ENCODE data around the gene ZDHHC14.
"Not testable (repeated sequence)": the region's sequence is repeated elsewhere in the genome, so short reads cannot be mapped to it uniquely, and the experiment has no call there.

Gene ZDHHC14

GRCh38 chr6:157709555-157709954 lies 328.6 kb downstream of the ZDHHC14 start:
- DNase-seq, result no peak

- no peak for DNase-seq
Measured at GRCh38 chr6:157710604-157711003, 329.6 kb downstream of the ZDHHC14 start.

GRCh38 chr6:157711060-157711459 lies 330.1 kb downstream of the ZDHHC14 start:
- DNase-seq, result no peak

- no peak for DNase-seq
Measured at GRCh38 chr6:157712585-157713295, 331.8 kb downstream of the ZDHHC14 start.

GRCh38 chr6:157713451-157714152 lies 332.6 kb downstream of the ZDHHC14 start:
- no peak for DNase-seq

- no peak for DNase-seq
Measured at GRCh38 chr6:157714153-157714490, 333.1 kb downstream of the ZDHHC14 start.

GRCh38 chr6:157715728-157716164 lies 334.8 kb downstream of the ZDHHC14 start:
- no peak for DNase-seq

GRCh38 chr6:157716251-157716995 lies 335.4 kb downstream of the ZDHHC14 start:
- DNase-seq, result no peak

- DNase-seq, result no peak
Measured at GRCh38 chr6:157717340-157717748, 336.4 kb downstream of the ZDHHC14 start.

- DNase-seq, result no peak
Measured at GRCh38 chr6:157718503-157719187, 337.7 kb downstream of the ZDHHC14 start.

GRCh38 chr6:157720964-157721363 lies 340.0 kb downstream of the ZDHHC14 start:
- not testable (repeated sequence) for DNase-seq

GRCh38 chr6:157721426-157721825 lies 340.4 kb downstream of the ZDHHC14 start:
- DNase-seq, result no peak

GRCh38 chr6:157721830-157722229 lies 340.8 kb downstream of the ZDHHC14 start:
- no peak for DNase-seq

GRCh38 chr6:157723376-157723775 lies 342.4 kb downstream of the ZDHHC14 start:
- DNase-seq, result no peak

- no peak for DNase-seq
Measured at GRCh38 chr6:157724138-157724820, 343.3 kb downstream of the ZDHHC14 start.

- DNase-seq, result no peak
Measured at GRCh38 chr6:157724960-157725741, 344.2 kb downstream of the ZDHHC14 start.

- DNase-seq, result no peak
Measured at GRCh38 chr6:157725836-157726235, 344.8 kb downstream of the ZDHHC14 start.

- DNase-seq, result no peak
Measured at GRCh38 chr6:157726892-157727628, 346.1 kb downstream of the ZDHHC14 start.

All from stimulated activated CD4-positive, alpha-beta T cell treated with anti-CD3 and anti-CD28 coated beads, Interleukin-12 subunit alpha, Interleukin-12 subunit beta, amount 100 ng/mL, for 4 hours (primary cell).